ENCODE results near the gene MDC1. TPM values are rescaled to one million over a fixed set of nuclear protein-coding genes. Genes with fewer than 3 reads are reported as not detected.
A peak's percentile ranks its signal among the peaks of the same experiment; 100 is the strongest.

Gene MDC1
- total RNA-seq, 1 experiment from 2014 or later, result 95.9 TPM

DNA sequence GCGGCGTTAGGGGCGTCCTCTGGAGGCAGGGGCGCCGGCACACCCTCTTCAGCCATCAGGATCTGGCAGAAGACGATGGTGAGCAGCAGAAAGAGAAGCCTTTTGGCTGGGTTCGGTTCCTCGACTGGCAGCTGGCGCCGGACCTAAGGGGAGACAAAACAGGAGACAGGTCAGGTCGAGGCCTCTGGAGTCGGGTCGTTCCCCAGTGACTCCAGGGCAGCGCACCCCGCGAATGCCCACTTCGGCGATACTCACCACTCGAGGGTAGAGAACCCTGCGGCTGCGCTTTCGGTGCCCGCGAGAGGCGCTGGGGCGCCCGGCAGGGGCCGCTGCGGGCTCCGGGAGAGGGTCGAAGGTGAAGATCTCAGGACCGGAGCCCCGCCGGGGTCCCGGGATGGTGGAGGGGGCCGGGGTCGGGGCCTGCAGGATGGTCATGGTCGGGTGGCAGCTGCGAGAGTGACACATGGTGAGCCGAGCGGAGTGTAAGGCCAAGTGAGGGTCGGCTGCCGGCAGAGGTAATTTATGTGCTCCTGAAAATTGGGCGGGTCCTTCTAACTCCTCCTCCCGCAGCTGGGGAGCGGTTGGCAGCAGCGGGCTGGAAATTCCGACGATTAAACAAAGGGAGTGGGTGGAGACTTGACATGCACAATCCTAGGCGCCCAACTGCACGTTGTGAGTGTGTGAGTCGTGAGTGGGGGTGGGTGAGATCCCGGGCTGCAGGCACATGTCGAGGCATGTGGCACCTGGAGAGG, 27.1 kb upstream of the MDC1 start, which contains the start of gene IER3:
IER3 (minus strand) TSS at position 494 of the 752 bp plus-strand sequence; CDS start at position 465, 29 bp downstream.
- peaks cover 32% of the 10 kb centered on the region for H3K4me1 Mint-ChIP-seq
- H3K36me3 Mint-ChIP-seq, result peaks cover 31% of the 10 kb centered on the region
- ChIA-PET POLR2A (interaction anchor here (0.6 to 1.3 kb wide), 10 partner anchors 10 to 373 kb away, joined by 3 to 4 read pairs (median 3); partner anchors contain the start of gene MDC1), CTCF (interaction anchor here (0.8 to 2.8 kb wide), 8 partner anchors 8 to 336 kb away, joined by 3 to 13 read pairs (median 4); no protein-coding TSS in a partner anchor)
- H3K4me3 Mint-ChIP-seq, result peak within 1 kb of the TSS; percentile 98
- peaks cover 5% of the 10 kb centered on the region; the same call in 1 of the 2 replicates for H3K27me3 Mint-ChIP-seq (ENCODE audit: low read depth)
- H3K27ac Mint-ChIP-seq, result peak within 1 kb of the TSS; percentile 95
- H3K9me3 Mint-ChIP-seq, result no peaks in the 10 kb centered on the region
- peak; percentile 43 for ATAC-seq
- peak; percentile 82 for DNase-seq (ENCODE audit: low spot score)
- peak; percentile 49; the same call in 1 of the 2 replicates for TF ChIP-seq FOXK1 (CRISPR knock-in tag; IDR thresholded peaks at IDR 0.05)
- no peak for TF ChIP-seq ZNF532 (CRISPR knock-in tag; IDR thresholded peaks at IDR 0.05; ENCODE audit: borderline replicate concordance)
- no peak for TF ChIP-seq SOX15 (CRISPR knock-in tag; IDR thresholded peaks at IDR 0.05)
- TF ChIP-seq, protein P1, sequence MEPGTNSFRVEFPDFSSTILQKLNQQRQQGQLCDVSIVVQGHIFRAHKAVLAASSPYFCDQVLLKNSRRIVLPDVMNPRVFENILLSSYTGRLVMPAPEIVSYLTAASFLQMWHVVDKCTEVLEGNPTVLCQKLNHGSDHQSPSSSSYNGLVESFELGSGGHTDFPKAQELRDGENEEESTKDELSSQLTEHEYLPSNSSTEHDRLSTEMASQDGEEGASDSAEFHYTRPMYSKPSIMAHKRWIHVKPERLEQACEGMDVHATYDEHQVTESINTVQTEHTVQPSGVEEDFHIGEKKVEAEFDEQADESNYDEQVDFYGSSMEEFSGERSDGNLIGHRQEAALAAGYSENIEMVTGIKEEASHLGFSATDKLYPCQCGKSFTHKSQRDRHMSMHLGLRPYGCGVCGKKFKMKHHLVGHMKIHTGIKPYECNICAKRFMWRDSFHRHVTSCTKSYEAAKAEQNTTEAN (CRISPR knock-in tag; IDR thresholded peaks at IDR 0.05), result no peak
- peak; percentile 39; the same call in 1 of the 2 replicates for TF ChIP-seq MYBL2 (CRISPR knock-in tag; IDR thresholded peaks at IDR 0.05)
- peak; percentile 79; the same call in 1 of the 2 replicates for TF ChIP-seq ETV6 (CRISPR knock-in tag; IDR thresholded peaks at IDR 0.05)
- peak; percentile 39; the same call in 1 of the 2 replicates for TF ChIP-seq ZMAT4 (CRISPR knock-in tag; IDR thresholded peaks at IDR 0.05)
- no peak for TF ChIP-seq NR2C2 (CRISPR knock-in tag; IDR thresholded peaks at IDR 0.05)
- 0 out of 2 replicates have a peak, but pooled peaks have one; percentile 11 for TF ChIP-seq PRDM15 (CRISPR knock-in tag; IDR thresholded peaks at IDR 0.05)
- TF ChIP-seq, protein P2, sequence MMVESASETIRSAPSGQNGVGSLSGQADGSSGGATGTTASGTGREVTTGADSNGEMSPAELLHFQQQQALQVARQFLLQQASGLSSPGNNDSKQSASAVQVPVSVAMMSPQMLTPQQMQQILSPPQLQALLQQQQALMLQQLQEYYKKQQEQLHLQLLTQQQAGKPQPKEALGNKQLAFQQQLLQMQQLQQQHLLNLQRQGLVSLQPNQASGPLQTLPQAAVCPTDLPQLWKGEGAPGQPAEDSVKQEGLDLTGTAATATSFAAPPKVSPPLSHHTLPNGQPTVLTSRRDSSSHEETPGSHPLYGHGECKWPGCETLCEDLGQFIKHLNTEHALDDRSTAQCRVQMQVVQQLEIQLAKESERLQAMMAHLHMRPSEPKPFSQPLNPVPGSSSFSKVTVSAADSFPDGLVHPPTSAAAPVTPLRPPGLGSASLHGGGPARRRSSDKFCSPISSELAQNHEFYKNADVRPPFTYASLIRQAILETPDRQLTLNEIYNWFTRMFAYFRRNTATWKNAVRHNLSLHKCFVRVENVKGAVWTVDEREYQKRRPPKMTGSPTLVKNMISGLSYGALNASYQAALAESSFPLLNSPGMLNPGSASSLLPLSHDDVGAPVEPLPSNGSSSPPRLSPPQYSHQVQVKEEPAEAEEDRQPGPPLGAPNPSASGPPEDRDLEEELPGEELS (CRISPR knock-in tag; IDR thresholded peaks at IDR 0.05), result peak; percentile 60; the same call in 1 of the 2 replicates
- TF ChIP-seq GABPB1 (CRISPR knock-in tag; IDR thresholded peaks at IDR 0.05), result peak; percentile 61; the same call in 1 of the 2 replicates
- peak; percentile 45; the same call in 1 of the 2 replicates for TF ChIP-seq TEAD1 (CRISPR knock-in tag; IDR thresholded peaks at IDR 0.05)
- TF ChIP-seq ELF4 (CRISPR knock-in tag; IDR thresholded peaks at IDR 0.05; ENCODE audit: low read depth), result 0 out of 2 replicates have a peak, but pooled peaks have one; percentile 48
- TF ChIP-seq NR3C1 (CRISPR knock-in tag; conservative IDR thresholded peaks at IDR 0.05; ENCODE audit: low read depth), result no peak
- TF ChIP-seq, protein P3, sequence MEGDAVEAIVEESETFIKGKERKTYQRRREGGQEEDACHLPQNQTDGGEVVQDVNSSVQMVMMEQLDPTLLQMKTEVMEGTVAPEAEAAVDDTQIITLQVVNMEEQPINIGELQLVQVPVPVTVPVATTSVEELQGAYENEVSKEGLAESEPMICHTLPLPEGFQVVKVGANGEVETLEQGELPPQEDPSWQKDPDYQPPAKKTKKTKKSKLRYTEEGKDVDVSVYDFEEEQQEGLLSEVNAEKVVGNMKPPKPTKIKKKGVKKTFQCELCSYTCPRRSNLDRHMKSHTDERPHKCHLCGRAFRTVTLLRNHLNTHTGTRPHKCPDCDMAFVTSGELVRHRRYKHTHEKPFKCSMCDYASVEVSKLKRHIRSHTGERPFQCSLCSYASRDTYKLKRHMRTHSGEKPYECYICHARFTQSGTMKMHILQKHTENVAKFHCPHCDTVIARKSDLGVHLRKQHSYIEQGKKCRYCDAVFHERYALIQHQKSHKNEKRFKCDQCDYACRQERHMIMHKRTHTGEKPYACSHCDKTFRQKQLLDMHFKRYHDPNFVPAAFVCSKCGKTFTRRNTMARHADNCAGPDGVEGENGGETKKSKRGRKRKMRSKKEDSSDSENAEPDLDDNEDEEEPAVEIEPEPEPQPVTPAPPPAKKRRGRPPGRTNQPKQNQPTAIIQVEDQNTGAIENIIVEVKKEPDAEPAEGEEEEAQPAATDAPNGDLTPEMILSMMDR (IDR thresholded peaks at IDR 0.05), result 0 out of 2 replicates have a peak, but pooled peaks have one; percentile 17
- peak; percentile 90 for TF ChIP-seq SP1 (CRISPR knock-in tag; conservative IDR thresholded peaks at IDR 0.05)
- no peak for TF ChIP-seq RELA (CRISPR knock-in tag; IDR thresholded peaks at IDR 0.05; ENCODE audit: borderline replicate concordance)
- TF ChIP-seq, protein P4, sequence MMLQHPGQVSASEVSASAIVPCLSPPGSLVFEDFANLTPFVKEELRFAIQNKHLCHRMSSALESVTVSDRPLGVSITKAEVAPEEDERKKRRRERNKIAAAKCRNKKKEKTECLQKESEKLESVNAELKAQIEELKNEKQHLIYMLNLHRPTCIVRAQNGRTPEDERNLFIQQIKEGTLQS (CRISPR knock-in tag; conservative IDR thresholded peaks at IDR 0.05), result no peak
